Activated CD8-positive, alpha-beta T cell treated with anti-CD3 and anti-CD28 coated beads, Interleukin-2, amount 10 ng/mL, durations not matched to agents 7 days and 5 days (primary cell): ENCODE data around the gene AKR7A3. TPM values are rescaled to one million over a fixed set of nuclear protein-coding genes. Genes with fewer than 3 reads are reported as not detected.
"Not testable (repeated sequence)": the region's sequence is repeated elsewhere in the genome, so short reads cannot be mapped to it uniquely, and the experiment has no call there.

Source experiments
- ATAC-seq: fragments of 150-1000 bp; cut with Tn5 transposase; one replicate; pipeline ENCODE4 v1.10.0; 2021; ENCODE audit warnings: moderate library complexity
- CTCF ChIA-PET: fragments of 350-600 bp; sonication (Branson Sonifier 250); formaldehyde crosslinking; loops from one replicate; lab custom pipeline; 2021; ENCODE audit warnings: antibody characterized with exemption; lab: Charles Lee
- POLR2A ChIA-PET: fragments of 350-600 bp; sonication (Branson Sonifier 250); formaldehyde crosslinking; loops from one replicate; lab custom pipeline; 2021; ENCODE audit warnings: antibody characterized with exemption; lab: Charles Lee
- DNase-seq: peaks from one replicate; pipeline ENCODE4 v3.0.0-alpha.2; 2020
- H3K27ac Mint-ChIP-seq: one replicate; pipeline ENCODE4 v1.8.0; 2021; ENCODE audit warnings: mild to moderate bottlenecking, mixed read lengths
- H3K27me3 Mint-ChIP-seq: one replicate; pipeline ENCODE4 v1.8.0; 2021; ENCODE audit warnings: low read depth, mixed read lengths
- H3K36me3 Mint-ChIP-seq: one replicate; pipeline ENCODE4 v1.8.0; 2021; ENCODE audit warnings: low read depth, mixed read lengths
- H3K4me1 Mint-ChIP-seq: one replicate; pipeline ENCODE4 v1.8.0; 2021; ENCODE audit warnings: low read depth, mixed read lengths
- H3K4me3 Mint-ChIP-seq: one replicate; pipeline ENCODE4 v1.8.0; 2021; ENCODE audit warnings: mild to moderate bottlenecking, mixed read lengths
- H3K9me3 Mint-ChIP-seq: one replicate; pipeline ENCODE4 v1.8.0; 2022; ENCODE audit warnings: mixed read lengths; ENCODE audit not compliant: insufficient read depth
- total RNA-seq, 2 experiments: library from RNA; stranded (reverse); gene quantifications; one replicate each; pipeline ENCODE4 v1.2.3, GENCODE V29; 2021

AKR7A3 gene
- total RNA-seq, 2 experiments from 2014 or later, result 0.37 to 0.61 TPM

- no peak for DNase-seq
- POLR2A ChIA-PET, result no interaction called here
- CTCF ChIA-PET, result no interaction called here
- peaks cover 7% of the 10 kb centered on the region for H3K27me3 Mint-ChIP-seq
- H3K9me3 Mint-ChIP-seq, result no peaks in the 10 kb centered on the region
- H3K27ac Mint-ChIP-seq, result no peak overlapping the region
- no peaks in the 10 kb centered on the region for H3K36me3 Mint-ChIP-seq
- no peak for ATAC-seq
- H3K4me1 Mint-ChIP-seq, result peaks cover 4% of the 10 kb centered on the region
- H3K4me3 Mint-ChIP-seq, result no peak overlapping the region
These were observed 4.7 kb downstream of the AKR7A3 start for GRCh38 chr1:19283891-19284290.

GRCh38 chr1:19274636-19275035 lies 13.9 kb downstream of the AKR7A3 start:
- Mint-ChIP-seq H3K4me1 (peaks cover 2% of the 10 kb centered on the region), H3K9me3 (no peaks in the 10 kb centered on the region), H3K27ac (no peak overlapping the region), H3K4me3 (no peak overlapping the region), H3K36me3 (no peaks in the 10 kb centered on the region), H3K27me3 (peaks cover 20% of the 10 kb centered on the region)
- CTCF ChIA-PET, result no interaction called here
- no peak for DNase-seq
- ATAC-seq, result no peak
- POLR2A ChIA-PET, result interaction anchor here (0.6 kb wide), 1 partner anchor 12 kb away, joined by 4 read pairs; no protein-coding TSS in a partner anchor

GRCh38 chr1:19273844-19274531 lies 14.6 kb downstream of the AKR7A3 start:
- DNase-seq, H3K36me3 Mint-ChIP-seq, CTCF ChIA-PET, H3K4me3 Mint-ChIP-seq, H3K27ac Mint-ChIP-seq, H3K9me3 Mint-ChIP-seq, H3K4me1 Mint-ChIP-seq: not testable (repeated sequence)
- peak; percentile 70 for ATAC-seq
- H3K27me3 Mint-ChIP-seq, result peaks cover 20% of the 10 kb centered on the region
- POLR2A ChIA-PET, result interaction anchor here (0.6 kb wide), 1 partner anchor 13 kb away, joined by 4 read pairs; no protein-coding TSS in a partner anchor

GRCh38 chr1:19273106-19273843 lies 15.3 kb downstream of the AKR7A3 start:
- Mint-ChIP-seq H3K4me1 (peaks cover 2% of the 10 kb centered on the region), H3K4me3 (no peak overlapping the region), H3K36me3 (no peaks in the 10 kb centered on the region), H3K27ac (no peak overlapping the region), H3K9me3 (no peaks in the 10 kb centered on the region), H3K27me3 (peaks cover 20% of the 10 kb centered on the region)
- ATAC-seq (no peak), DNase-seq (no peak)
- ChIA-PET CTCF (no interaction called here), POLR2A (no interaction called here)

DNA sequence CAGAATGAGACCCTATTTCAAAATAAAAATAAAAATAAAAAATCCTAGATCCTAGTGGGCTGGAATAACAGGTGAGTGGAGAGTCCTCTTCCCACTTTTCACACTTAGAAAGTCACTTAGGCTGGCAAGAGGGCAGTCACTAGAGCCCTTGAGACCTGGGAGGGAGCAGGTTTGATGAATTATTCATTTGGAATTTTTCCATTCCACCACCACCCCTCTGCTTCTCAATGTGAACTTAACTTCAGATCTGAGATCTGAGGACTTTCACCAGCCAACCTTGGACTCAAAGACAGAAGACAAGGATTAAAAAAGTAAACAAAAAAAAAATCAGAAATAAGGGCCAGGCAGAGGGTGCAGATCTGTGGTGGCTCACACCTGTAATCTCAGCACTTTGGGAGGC lies 16.5 kb downstream of the AKR7A3 start:
- ATAC-seq (no peak), DNase-seq (no peak)
- Mint-ChIP-seq H3K4me1 (peaks cover 2% of the 10 kb centered on the region), H3K36me3 (no peaks in the 10 kb centered on the region), H3K27me3 (peaks cover 20% of the 10 kb centered on the region), H3K9me3 (no peaks in the 10 kb centered on the region), H3K27ac (no peak overlapping the region), H3K4me3 (no peak overlapping the region)
- POLR2A ChIA-PET, result no interaction called here
- CTCF ChIA-PET, result no interaction called here

GRCh38 chr1:19270343-19270730 lies 18.2 kb downstream of the AKR7A3 start:
- H3K27ac Mint-ChIP-seq, DNase-seq, POLR2A ChIA-PET, H3K36me3 Mint-ChIP-seq, H3K9me3 Mint-ChIP-seq, ATAC-seq, H3K4me3 Mint-ChIP-seq, H3K4me1 Mint-ChIP-seq, CTCF ChIA-PET: not testable (repeated sequence)
- peaks cover 15% of the 10 kb centered on the region for H3K27me3 Mint-ChIP-seq

DNA sequence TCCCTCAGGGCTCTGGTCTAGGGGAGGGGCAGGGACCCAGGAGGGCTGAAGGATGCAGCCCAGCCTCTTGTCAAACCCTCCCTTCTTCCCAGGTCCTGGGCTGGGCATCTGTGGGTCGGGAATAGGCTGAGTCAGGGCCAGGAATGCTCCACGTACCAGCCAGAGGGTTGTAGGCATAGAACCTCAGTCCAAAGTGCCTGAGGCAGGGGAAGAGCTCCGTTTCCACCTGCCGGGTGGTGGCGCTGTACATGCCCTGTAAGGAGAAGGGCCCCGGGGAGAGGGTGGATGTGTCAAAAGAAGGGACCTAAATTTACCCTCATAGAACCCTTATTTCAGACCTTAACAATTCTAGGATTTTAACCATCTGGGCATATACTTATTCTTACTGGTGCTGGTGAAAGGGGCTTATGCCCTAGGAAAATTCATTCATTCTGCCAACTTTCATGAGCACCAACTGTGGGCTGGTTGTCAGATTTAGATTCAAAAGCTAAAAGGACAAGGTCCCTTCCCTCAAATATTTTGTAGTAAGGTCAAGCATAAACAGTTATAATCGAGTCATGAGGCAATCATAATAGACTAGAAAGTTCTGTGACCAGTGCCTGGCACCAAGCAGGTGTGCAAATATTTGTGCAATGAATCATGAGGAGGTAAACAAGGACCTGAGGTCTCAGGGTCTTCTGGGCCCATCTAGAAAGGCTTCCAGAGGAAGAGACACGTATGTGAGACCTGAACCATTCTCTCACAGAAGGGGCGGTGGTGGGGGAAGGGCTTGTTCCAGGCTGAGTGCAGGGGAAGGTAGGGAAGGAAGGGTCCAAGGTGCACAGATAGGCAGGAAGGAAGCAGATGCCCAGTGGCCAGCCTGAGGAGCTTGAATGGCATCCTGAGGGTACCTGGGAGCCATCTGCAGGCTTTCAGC lies 18.9 kb downstream of the AKR7A3 start:
- H3K27ac Mint-ChIP-seq, H3K4me1 Mint-ChIP-seq, POLR2A ChIA-PET, DNase-seq, CTCF ChIA-PET, H3K4me3 Mint-ChIP-seq, H3K9me3 Mint-ChIP-seq, ATAC-seq, H3K36me3 Mint-ChIP-seq: not testable (repeated sequence)
- peaks cover 14% of the 10 kb centered on the region for H3K27me3 Mint-ChIP-seq

- ATAC-seq, result no peak
- ChIA-PET POLR2A (no interaction called here), CTCF (no interaction called here)
- Mint-ChIP-seq H3K9me3 (no peaks in the 10 kb centered on the region), H3K27ac (no peak overlapping the region), H3K27me3 (peaks cover 9% of the 10 kb centered on the region), H3K4me1 (peaks cover 2% of the 10 kb centered on the region), H3K36me3 (no peaks in the 10 kb centered on the region), H3K4me3 (no peak overlapping the region)
- no peak for DNase-seq
These were observed 20.1 kb downstream of the AKR7A3 start for GRCh38 chr1:19268445-19268844.

DNA sequence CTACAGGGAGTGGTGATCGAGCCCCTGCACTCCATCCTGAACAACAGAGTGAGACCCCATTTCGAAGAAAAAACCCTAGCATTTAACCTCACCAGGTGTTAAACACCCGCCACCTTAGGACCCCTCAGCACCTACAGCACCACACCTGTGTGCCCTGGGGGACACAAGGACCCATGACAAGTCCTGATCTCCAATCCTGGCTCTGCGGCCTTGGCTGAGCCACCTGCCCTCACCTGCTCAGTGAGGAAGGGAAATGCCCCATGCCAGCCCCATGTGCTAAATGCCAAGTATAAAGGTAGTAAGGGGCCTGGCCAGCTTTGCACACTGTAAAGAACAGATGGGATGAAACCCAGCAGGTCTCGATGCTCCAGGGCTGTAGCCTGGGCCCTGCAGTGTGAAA lies 25.8 kb downstream of the AKR7A3 start:
- Mint-ChIP-seq H3K9me3 (no peaks in the 10 kb centered on the region), H3K4me3 (no peak overlapping the region), H3K27me3 (no peaks in the 10 kb centered on the region), H3K36me3 (peaks cover 8% of the 10 kb centered on the region), H3K27ac (no peak overlapping the region), H3K4me1 (no peaks in the 10 kb centered on the region)
- POLR2A ChIA-PET, result interaction anchor here (1.3 kb wide), 1 partner anchor 12 kb away, joined by 4 read pairs; the partner anchor contains the start of gene EMC1
- CTCF ChIA-PET, result no interaction called here
- ATAC-seq (no peak), DNase-seq (no peak)

DNA sequence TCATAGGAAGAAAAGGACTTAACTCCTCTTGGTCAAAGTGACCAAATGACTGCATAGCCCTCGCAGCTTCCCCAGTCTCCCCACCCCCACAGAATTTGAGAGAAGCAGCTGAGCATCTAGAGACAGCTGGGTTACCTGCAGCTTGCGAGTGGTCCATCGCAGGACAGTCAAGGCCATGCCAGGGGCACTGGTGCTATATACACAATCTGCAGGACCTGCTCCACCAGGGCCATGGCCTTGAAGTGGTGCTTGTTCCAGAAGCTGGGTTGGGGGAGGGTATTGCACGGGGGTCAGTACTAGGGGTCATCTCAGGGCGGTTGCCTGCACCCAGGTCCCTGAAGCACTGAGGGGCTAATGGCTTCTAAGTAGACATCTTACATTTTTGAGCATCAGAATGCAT lies 26.5 kb downstream of the AKR7A3 start:
- Mint-ChIP-seq H3K36me3 (peaks cover 11% of the 10 kb centered on the region), H3K4me1 (no peaks in the 10 kb centered on the region), H3K9me3 (no peaks in the 10 kb centered on the region), H3K27me3 (no peaks in the 10 kb centered on the region), H3K4me3 (no peak overlapping the region), H3K27ac (no peak overlapping the region)
- no peak for DNase-seq
- ChIA-PET CTCF (no interaction called here), POLR2A (no interaction called here)
- no peak for ATAC-seq

- Mint-ChIP-seq H3K27me3 (no peaks in the 10 kb centered on the region), H3K36me3 (peaks cover 19% of the 10 kb centered on the region), H3K9me3 (no peaks in the 10 kb centered on the region), H3K4me3 (no peak overlapping the region), H3K27ac (no peak overlapping the region), H3K4me1 (no peaks in the 10 kb centered on the region)
- ChIA-PET POLR2A (interaction anchor here (1.0 kb wide), 1 partner anchor 9 kb away, joined by 3 read pairs; the partner anchor contains the start of genes EMC1 and MRTO4), CTCF (no interaction called here)
- DNase-seq (no peak), ATAC-seq (no peak)
These were observed 28.1 kb downstream of the AKR7A3 start for GRCh38 chr1:19260211-19261138.
